Esophagus muscularis mucosa (tissue), 4 donors: ENCODE data around the gene CCL11. TPM values are rescaled to one million over a fixed set of nuclear protein-coding genes. Genes with fewer than 3 reads are reported as not detected.

Source experiments
- DNase-seq: peaks from one replicate; pipeline ENCODE4 v3.0.0-alpha.2; 2017; ENCODE audit errors: extremely low spot score
- H3K27ac ChIP-seq, 4 donors: fragments of 200-600 bp; sonication (generic); replicated peaks in 1 of 4; 1 replicate in 3 of 4; 2 replicates in 1 of 4; pipeline ENCODE4 v1.5.1; 2016 to 2019; ENCODE audit warnings: mild to moderate bottlenecking in 1 of 4
- H3K27me3 ChIP-seq, 4 donors: fragments of 200-600 bp; sonication (generic); one replicate each; pipeline versions ENCODE4 v1.5.1 to v1.6.0; 2016 to 2019
- H3K36me3 ChIP-seq, 4 donors: fragments of 200-600 bp; sonication (generic); one replicate each; pipeline ENCODE4 v1.5.1; 2016 to 2019
- H3K4me1 ChIP-seq, 4 donors: fragments of 200-600 bp; sonication (generic); one replicate each; pipeline ENCODE4 v1.5.1; 2016 to 2019
- H3K4me3 ChIP-seq, 4 donors: fragments of 200-600 bp; sonication (generic); 1 replicate in 2 of 4; 2 replicates in 2 of 4; pipeline ENCODE4 v1.5.1; 2016 to 2019; ENCODE audit warnings: mild to moderate bottlenecking in 4 of 4, moderate library complexity in 1 of 4
- H3K9me3 ChIP-seq, 4 donors: fragments of 200-600 bp; sonication (generic); 1 replicate in 3 of 4; 2 replicates in 1 of 4; pipeline ENCODE4 v1.5.1; 2016 to 2019
- CTCF ChIP-seq, 3 experiments: fragments of 200-600 bp in 2 of 3; fragments of 450-650 bp in 1 of 3; sonication (generic) in 2 of 3; IDR thresholded peaks; one replicate each; pipeline ENCODE4 v1.5.1; 2017 to 2019; ENCODE audit warnings: antibody characterized with exemption in 3 of 3, mild to moderate bottlenecking in 2 of 3, moderate library complexity in 1 of 3
- EP300 ChIP-seq: sonication (generic); formaldehyde crosslinking; IDR thresholded peaks from one replicate; pipeline ENCODE4 v1.6.1; 2017; ENCODE audit warnings: antibody characterized with exemption
- POLR2A ChIP-seq: fragments of 450-650 bp; IDR thresholded peaks from one replicate; pipeline ENCODE4 v1.6.1; 2017; ENCODE audit warnings: antibody characterized with exemption, moderate library complexity, mild to moderate bottlenecking, low read depth
- POLR2AphosphoS5 ChIP-seq, 2 donors: sonication (generic); formaldehyde crosslinking; IDR thresholded peaks; one replicate each; pipeline ENCODE4 v1.6.1; 2017; ENCODE audit warnings: antibody characterized with exemption in 2 of 2
- WGBS: methylation state at CpG from one replicate; pipeline ENCODE4 v1.1.5; 2018; 5-methylcytosine and 5-hydroxymethylcytosine counted together
- intact Hi-C: fragments of 100-400 bp; cut with DNase I; formaldehyde crosslinking; loops from one replicate; pipeline ENCODE4 v1.15.1; 2023
- total RNA-seq, 4 donors: library from RNA; depleted of rRNA; stranded (reverse); fragments of >200 nt; gene quantifications; one replicate each; pipeline versions ENCODE4 v1.1.0 to v1.2.1, GENCODE V29; 2016

The CCL11 gene
- total RNA-seq, 4 donors from 2014 or later = 2.0 to 8.8 (median 6.6) TPM

GRCh38 chr17:34252095-34252443 is 33.5 kb upstream of the CCL11 start:
- 26% methylated on average over 5 of the region's 5 CpGs for WGBS
- no peak for DNase-seq
- H3K4me3 ChIP-seq = peak overlapping the region in 1 of 4 donors; percentile 14
- intact Hi-C loops = no loop called here
- no peak for TF ChIP-seq POLR2A
- TF ChIP-seq CTCF (IDR thresholded peaks at IDR 0.05) = no peak
- no peak for TF ChIP-seq EP300
- TF ChIP-seq POLR2AphosphoS5 (IDR thresholded peaks at IDR 0.05) = no peak
- H3K27me3 ChIP-seq = no peaks in the 10 kb centered on the region
- peaks cover 82 to 97% (median 94%) of the 10 kb centered on the region in 4 donors for H3K4me1 ChIP-seq
- H3K36me3 ChIP-seq = no peaks in the 10 kb centered on the region
- no peaks in the 10 kb centered on the region for H3K9me3 ChIP-seq
- peak overlapping the region; percentile 84 to 87 (median 85) for H3K27ac ChIP-seq

- H3K9me3 ChIP-seq = no peaks in the 10 kb centered on the region
- peak; percentile 85 to 95 for TF ChIP-seq POLR2AphosphoS5 (IDR thresholded peaks at IDR 0.05)
- TF ChIP-seq CTCF (IDR thresholded peaks at IDR 0.05) = no peak
- peak; percentile 75 for TF ChIP-seq EP300
- peak overlapping the region; percentile 84 to 87 (median 85) for H3K27ac ChIP-seq
- intact Hi-C loops = no loop called here
- DNase-seq = peak; percentile 99
- peaks cover 80 to 92% (median 91%) of the 10 kb centered on the region in 4 donors for H3K4me1 ChIP-seq
- 2% methylated on average over 6 of the region's 6 CpGs for WGBS
- H3K36me3 ChIP-seq = no peaks in the 10 kb centered on the region
- H3K27me3 ChIP-seq = no peaks in the 10 kb centered on the region
- peak overlapping the region in 1 of 4 donors; percentile 14 for H3K4me3 ChIP-seq
These were observed 33.0 kb upstream of the CCL11 start for GRCh38 chr17:34252444-34253138.

GRCh38 chr17:34253139-34253525 is 32.4 kb upstream of the CCL11 start:
- Histone ChIP-seq H3K9me3 (no peaks in the 10 kb centered on the region), H3K27me3 (no peaks in the 10 kb centered on the region), H3K27ac (peak overlapping the region; percentile 84 to 87 (median 85)), H3K4me3 (no peak overlapping the region), H3K4me1 (peaks cover 75 to 87% (median 86%) of the 10 kb centered on the region in 4 donors), H3K36me3 (no peaks in the 10 kb centered on the region)
- intact Hi-C loops = no loop called here
- WGBS = 78% methylated on average over 3 of the region's 3 CpGs
- DNase-seq = peak; percentile 10
- TF ChIP-seq EP300 = no peak
- TF ChIP-seq POLR2AphosphoS5 (IDR thresholded peaks at IDR 0.05) = no peak
- TF ChIP-seq POLR2A = no peak
- no peak for TF ChIP-seq CTCF (IDR thresholded peaks at IDR 0.05)

GRCh38 chr17:34254146-34254545 is 31.4 kb upstream of the CCL11 start:
- H3K4me1 ChIP-seq = peaks cover 65 to 83% (median 81%) of the 10 kb centered on the region in 4 donors
- intact Hi-C loops = no loop called here
- peak; percentile 92 for DNase-seq
- peak overlapping the region; percentile 84 to 87 (median 85) for H3K27ac ChIP-seq
- H3K9me3 ChIP-seq = no peaks in the 10 kb centered on the region
- 11% methylated on average over 3 of the region's 3 CpGs for WGBS
- H3K36me3 ChIP-seq = no peaks in the 10 kb centered on the region
- peak overlapping the region in 2 of 4 donors; percentile 51 to 53 for H3K4me3 ChIP-seq
- TF ChIP-seq POLR2AphosphoS5 (IDR thresholded peaks at IDR 0.05) (peak; percentile 57 to 79), POLR2A (no peak), EP300 (peak; percentile 52), CTCF (IDR thresholded peaks at IDR 0.05) (no peak)
- no peaks in the 10 kb centered on the region for H3K27me3 ChIP-seq
